Measurements from ENCODE around the gene ZNF407. TPM values are rescaled to one million over a fixed set of nuclear protein-coding genes. Genes with fewer than 3 reads are reported as not detected.
A peak's percentile ranks its signal among the peaks of the same experiment; 100 is the strongest.

Gene ZNF407
- total and polyA plus RNA-seq, 12 donors = 2.5 to 20.2 (median 8.4) TPM

- H3K4me3 ChIP-seq = no peak overlapping the region
- 51 to 63% (median 59%) methylated on average over 11 of the region's 11 CpGs for WGBS, 4 donors
Observed at GRCh38 chr18:74929110-74929509, 331.4 kb downstream of the ZNF407 start.

GRCh38 chr18:74930616-74931015 is 332.9 kb downstream of the ZNF407 start:
- Histone ChIP-seq H3K4me3 (no peak overlapping the region), H3K4me1 (replicated peaks in 1 of 2) (peaks cover 0 to 13% of the 10 kb centered on the region in 2 donors), H3K27ac (no peak overlapping the region), H3K27me3 (no peaks in the 10 kb centered on the region), H3K36me3 (replicated peaks in 1 of 2) (no peaks in the 10 kb centered on the region), H3K9me3 (replicated peaks in 1 of 3) (no peaks in the 10 kb centered on the region)
- intact Hi-C loops (cut with DNase I) = no loop called here
- 80 to 100% (median 96%) methylated on average over 1 of the region's 1 CpG for WGBS, 4 donors
- no peak for DNase-seq
- no peak for TF ChIP-seq CTCF (IDR thresholded peaks at IDR 0.05)
- no peak for TF ChIP-seq POLR2A (IDR thresholded peaks at IDR 0.05)

More at GRCh38 chr18:74929110-74929509, 331.4 kb downstream of the ZNF407 start:
- Histone ChIP-seq H3K36me3 (replicated peaks in 1 of 2) (no peaks in the 10 kb centered on the region), H3K27ac (no peak overlapping the region), H3K9me3 (replicated peaks in 1 of 3) (no peaks in the 10 kb centered on the region), H3K4me1 (replicated peaks in 1 of 2) (peaks cover 0 to 13% of the 10 kb centered on the region in 2 donors), H3K27me3 (no peaks in the 10 kb centered on the region)
- DNase-seq = peak; percentile 75 to 91 (median 84)
- TF ChIP-seq CTCF (IDR thresholded peaks at IDR 0.05) = no peak
- TF ChIP-seq POLR2A (IDR thresholded peaks at IDR 0.05) = no peak
- intact Hi-C loops (cut with DNase I) = no loop called here

GRCh38 chr18:74933930-74934329 is 336.3 kb downstream of the ZNF407 start:
- TF ChIP-seq POLR2A (IDR thresholded peaks at IDR 0.05) (no peak), CTCF (IDR thresholded peaks at IDR 0.05) (no peak)
- peaks cover 0 to 8% of the 10 kb centered on the region in 2 donors for H3K4me1 ChIP-seq (replicated peaks in 1 of 2)
- 93 to 96% (median 95%) methylated on average over 4 of the region's 4 CpGs for WGBS, 4 donors

GRCh38 chr18:74935434-74935833 is 337.8 kb downstream of the ZNF407 start:
- H3K27me3 ChIP-seq = no peaks in the 10 kb centered on the region
- no peak for DNase-seq
- H3K9me3 ChIP-seq (replicated peaks in 1 of 3) = no peaks in the 10 kb centered on the region
- TF ChIP-seq CTCF (IDR thresholded peaks at IDR 0.05) (no peak), POLR2A (IDR thresholded peaks at IDR 0.05) (no peak)
- H3K36me3 ChIP-seq (replicated peaks in 1 of 2) = no peaks in the 10 kb centered on the region
- H3K4me3 ChIP-seq = no peak overlapping the region
- WGBS, 4 donors = 91 to 99% (median 93%) methylated on average over 7 of the region's 7 CpGs
- H3K4me1 ChIP-seq (replicated peaks in 1 of 2) = no peaks in the 10 kb centered on the region
- no peak overlapping the region for H3K27ac ChIP-seq
- intact Hi-C loops (cut with DNase I) = no loop called here

More at GRCh38 chr18:74933930-74934329, 336.3 kb downstream of the ZNF407 start:
- H3K36me3 ChIP-seq (replicated peaks in 1 of 2) = no peaks in the 10 kb centered on the region
- no peaks in the 10 kb centered on the region for H3K9me3 ChIP-seq (replicated peaks in 1 of 3)
- DNase-seq = no peak
- intact Hi-C loops (cut with DNase I) = no loop called here
- H3K27ac ChIP-seq = no peak overlapping the region
- H3K27me3 ChIP-seq = no peaks in the 10 kb centered on the region
- H3K4me3 ChIP-seq = no peak overlapping the region

Data from adrenal gland (tissue), 12 donors.